Activated CD8-positive, alpha-beta memory T cell treated with anti-CD3 and anti-CD28 coated beads, Interleukin-2, amount 10 ng/mL, durations not matched to agents 7 days and 5 days (primary cell): ENCODE results near the gene SHOX. TPM values are rescaled to one million over a fixed set of nuclear protein-coding genes. Genes with fewer than 3 reads are reported as not detected.

ENCODE experiments used
- ATAC-seq: fragments of 150-1000 bp; cut with Tn5 transposase; one replicate; pipeline ENCODE4 v1.10.0; 2021; ENCODE audit warnings: moderate library complexity
- CTCF ChIA-PET: fragments of 350-600 bp; sonication (Branson Sonifier 250); formaldehyde crosslinking; loops from one replicate; lab custom pipeline; 2021; ENCODE audit warnings: antibody characterized with exemption; lab: Charles Lee
- DNase-seq: peaks from one replicate; pipeline ENCODE4 v3.0.0-alpha.2; 2020
- H3K27ac Mint-ChIP-seq: one replicate; pipeline ENCODE4 v1.8.0; 2021; ENCODE audit warnings: mild to moderate bottlenecking, mixed read lengths
- H3K27me3 Mint-ChIP-seq: one replicate; pipeline ENCODE4 v1.8.0; 2021; ENCODE audit warnings: mixed read lengths
- H3K36me3 Mint-ChIP-seq: one replicate; pipeline ENCODE4 v1.8.0; 2021; ENCODE audit warnings: mild to moderate bottlenecking, mixed read lengths
- H3K4me1 Mint-ChIP-seq: one replicate; pipeline ENCODE4 v1.8.0; 2021; ENCODE audit warnings: mixed read lengths
- H3K4me3 Mint-ChIP-seq: one replicate; pipeline ENCODE4 v1.8.0; 2021; ENCODE audit warnings: mild to moderate bottlenecking, moderate library complexity, mixed read lengths
- H3K9me3 Mint-ChIP-seq: one replicate; pipeline ENCODE4 v1.8.0; 2022; ENCODE audit warnings: low read depth, mixed read lengths
- total RNA-seq, 2 experiments: library from RNA; stranded (reverse); gene quantifications; one replicate each; pipeline ENCODE4 v1.2.3, GENCODE V29; 2021

SHOX gene
- total RNA-seq, 2 experiments from 2014 or later = not detected

DNA sequence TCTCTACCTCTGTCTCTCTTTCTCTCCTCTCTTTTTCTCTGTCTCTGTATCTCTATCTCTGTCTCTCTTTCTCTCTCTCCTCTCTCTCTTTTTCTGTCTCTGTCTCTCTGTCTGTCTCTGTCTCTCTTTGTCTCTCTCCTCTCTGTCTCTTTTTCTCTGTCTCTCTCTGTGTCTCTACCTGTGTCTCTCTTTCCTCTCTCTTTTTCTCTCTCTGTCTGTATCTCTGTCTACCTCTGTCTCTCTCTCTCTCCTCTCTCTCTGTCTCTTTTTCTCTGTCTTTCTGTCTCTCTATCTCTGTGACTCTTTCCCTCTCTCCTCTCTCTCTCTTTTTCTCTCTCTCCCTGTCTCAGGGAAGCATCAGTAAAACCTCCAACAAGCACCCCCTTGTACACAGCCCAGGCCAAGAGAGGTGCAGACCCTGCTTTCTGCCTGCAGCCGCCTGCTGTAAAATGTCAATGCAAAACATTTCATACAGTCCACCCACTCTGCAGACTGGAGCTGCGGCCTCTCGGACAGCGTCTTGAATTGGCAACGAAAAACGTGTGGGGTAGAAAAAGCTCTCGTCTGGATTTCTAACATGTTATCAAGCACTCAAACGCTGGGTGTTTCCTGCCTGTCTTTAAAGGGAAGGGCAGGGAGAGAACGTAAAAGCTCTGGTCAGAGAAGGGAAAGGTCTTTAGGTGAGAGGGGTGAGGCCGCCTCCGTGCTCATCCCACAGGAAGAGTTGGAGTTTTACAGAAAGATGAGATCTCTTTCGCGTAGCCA, 3.7 kb upstream of the SHOX start:
- no peak overlapping the region for H3K4me3 Mint-ChIP-seq
- peaks cover 2% of the 10 kb centered on the region for H3K4me1 Mint-ChIP-seq
- DNase-seq (no peak), ATAC-seq (no peak)
- H3K27ac Mint-ChIP-seq = no peak overlapping the region
- CTCF ChIA-PET = no interaction called here
- H3K36me3 Mint-ChIP-seq = peaks cover 4% of the 10 kb centered on the region
- peaks cover 66% of the 10 kb centered on the region for H3K27me3 Mint-ChIP-seq
- peaks cover 8% of the 10 kb centered on the region for H3K9me3 Mint-ChIP-seq

DNA sequence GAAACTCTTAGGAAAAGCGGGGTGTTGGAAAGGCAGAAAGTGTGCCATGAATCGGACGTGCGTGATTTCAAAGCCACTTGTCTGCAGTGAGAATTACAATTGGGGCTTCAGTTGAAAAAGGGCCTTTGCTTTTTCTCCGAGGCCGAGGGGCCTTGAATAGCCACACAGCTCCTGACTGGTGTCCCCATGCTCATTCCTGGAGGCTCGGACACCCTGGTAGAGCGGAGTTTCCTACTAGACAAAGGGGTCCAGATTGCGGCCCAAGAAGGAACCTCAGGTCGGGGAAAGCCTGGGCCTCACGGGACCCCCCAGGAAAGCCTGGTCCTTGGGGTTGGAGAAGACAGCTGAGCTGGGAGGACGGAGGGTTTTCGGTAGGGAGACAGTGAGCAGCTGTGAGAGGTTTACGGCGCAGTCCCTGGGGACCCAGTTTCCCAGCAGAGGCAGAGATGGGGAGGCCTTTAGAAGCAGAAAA, 3.0 kb upstream of the SHOX start:
- DNase-seq (no peak), ATAC-seq (no peak)
- H3K4me1 Mint-ChIP-seq = peaks cover 2% of the 10 kb centered on the region
- CTCF ChIA-PET = no interaction called here
- peaks cover 8% of the 10 kb centered on the region for H3K9me3 Mint-ChIP-seq
- peaks cover 65% of the 10 kb centered on the region for H3K27me3 Mint-ChIP-seq
- H3K4me3 Mint-ChIP-seq = no peak overlapping the region
- H3K27ac Mint-ChIP-seq = no peak overlapping the region
- H3K36me3 Mint-ChIP-seq = peaks cover 4% of the 10 kb centered on the region

DNA sequence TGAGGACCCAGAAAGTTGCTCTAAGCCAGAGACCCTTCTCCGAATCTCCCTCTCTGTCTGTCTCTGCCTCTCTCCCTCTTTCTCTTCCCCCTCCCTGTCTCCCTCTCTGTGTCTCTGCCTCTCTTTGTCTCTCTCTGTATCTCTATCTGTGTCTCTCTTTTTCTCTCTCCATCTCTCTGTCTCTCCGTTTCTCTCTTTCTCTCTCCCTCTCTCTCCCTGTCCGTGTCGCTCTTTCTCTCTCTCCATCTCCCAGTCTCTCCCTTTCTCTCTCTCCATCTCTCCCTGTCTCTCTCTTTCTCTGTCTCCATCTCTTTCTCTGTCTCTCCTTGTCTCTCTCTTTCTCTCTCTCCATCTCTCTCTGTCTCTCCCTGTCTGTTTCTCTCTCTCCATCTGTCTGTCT, 2.6 kb upstream of the SHOX start:
- Mint-ChIP-seq H3K4me3 (no peak overlapping the region), H3K27ac (peak overlapping the region; percentile 54), H3K27me3 (peaks cover 64% of the 10 kb centered on the region), H3K9me3 (peaks cover 8% of the 10 kb centered on the region), H3K36me3 (peaks cover 4% of the 10 kb centered on the region), H3K4me1 (peaks cover 2% of the 10 kb centered on the region)
- CTCF ChIA-PET = no interaction called here
- no peak for ATAC-seq
- no peak for DNase-seq

DNA sequence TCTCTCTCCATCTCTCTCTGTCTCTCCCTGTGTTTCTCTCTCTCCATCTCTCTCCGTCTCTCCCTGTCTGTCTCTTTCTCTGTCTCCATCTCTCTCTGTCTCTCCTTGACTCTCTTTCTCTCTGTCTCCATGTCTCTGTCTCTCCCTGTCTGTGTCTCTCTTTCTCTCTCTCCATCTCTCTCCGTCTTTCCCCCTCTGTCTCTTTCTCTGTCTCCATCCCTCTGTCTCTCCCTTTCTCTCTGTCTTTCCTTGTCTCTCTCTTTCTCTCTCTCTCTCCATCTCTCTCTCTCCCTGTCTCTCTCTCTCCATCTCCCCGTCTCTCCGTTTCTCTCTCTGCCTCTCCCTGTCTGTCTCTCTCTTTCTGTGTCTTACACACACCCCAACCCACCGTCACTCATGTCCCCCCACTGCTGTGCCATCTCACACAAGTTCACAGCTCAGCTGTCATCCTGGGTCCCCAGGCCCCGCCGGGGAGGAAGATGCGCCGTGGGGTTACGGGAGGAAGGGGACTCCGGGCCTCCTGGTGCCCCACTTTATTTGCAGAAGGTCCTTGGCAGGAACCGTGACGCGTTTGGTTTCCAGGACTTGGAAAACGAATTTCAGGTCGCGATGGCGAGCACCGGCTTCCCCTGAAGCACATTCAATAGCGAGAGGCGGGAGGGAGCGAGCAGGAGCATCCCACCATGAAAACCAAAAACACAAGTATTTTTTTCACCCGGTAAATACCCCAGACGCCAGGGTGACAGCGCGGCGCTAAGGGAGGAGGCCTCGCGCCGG, 1.2 kb upstream of the SHOX start:
- DNase-seq = no peak
- peaks cover 72% of the 10 kb centered on the region for H3K27me3 Mint-ChIP-seq
- H3K4me3 Mint-ChIP-seq = no peak overlapping the region
- peaks cover 4% of the 10 kb centered on the region for H3K36me3 Mint-ChIP-seq
- peaks cover 8% of the 10 kb centered on the region for H3K9me3 Mint-ChIP-seq
- H3K4me1 Mint-ChIP-seq = peaks cover 2% of the 10 kb centered on the region
- CTCF ChIA-PET = no interaction called here
- no peak for ATAC-seq
- H3K27ac Mint-ChIP-seq = peak overlapping the region; percentile 48

DNA sequence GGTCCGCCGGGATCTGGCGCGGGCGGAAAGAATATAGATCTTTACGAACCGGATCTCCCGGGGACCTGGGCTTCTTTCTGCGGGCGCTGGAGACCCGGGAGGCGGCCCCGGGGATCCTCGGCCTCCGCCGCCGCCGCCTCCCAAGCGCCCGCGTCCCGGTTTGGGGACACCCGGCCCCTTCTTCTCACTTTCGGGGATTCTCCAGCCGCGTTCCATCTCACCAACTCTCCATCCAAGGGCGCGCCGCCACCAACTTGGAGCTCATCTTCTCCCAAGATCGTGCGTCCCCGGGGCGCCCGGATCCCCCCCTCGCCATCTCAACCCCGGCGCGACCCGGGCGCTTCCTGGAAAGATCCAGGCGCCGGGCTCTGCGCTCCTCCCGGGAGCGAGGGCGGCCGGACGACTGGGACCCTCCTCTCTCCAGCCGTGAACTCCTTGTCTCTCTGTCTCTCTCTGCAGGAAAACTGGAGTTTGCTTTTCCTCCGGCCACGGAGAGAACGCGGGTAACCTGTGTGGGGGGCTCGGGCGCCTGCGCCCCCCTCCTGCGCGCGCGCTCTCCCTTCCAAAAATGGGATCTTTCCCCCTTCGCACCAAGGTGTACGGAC, 482 bp upstream of the SHOX start:
- H3K4me1 Mint-ChIP-seq = peaks cover under 1% of the 10 kb centered on the region
- DNase-seq = no peak
- no peak overlapping the region for H3K4me3 Mint-ChIP-seq
- peaks cover 8% of the 10 kb centered on the region for H3K9me3 Mint-ChIP-seq
- CTCF ChIA-PET = no interaction called here
- H3K27me3 Mint-ChIP-seq = peaks cover 69% of the 10 kb centered on the region
- H3K27ac Mint-ChIP-seq = no peak overlapping the region
- ATAC-seq = no peak
- H3K36me3 Mint-ChIP-seq = peaks cover 4% of the 10 kb centered on the region

DNA sequence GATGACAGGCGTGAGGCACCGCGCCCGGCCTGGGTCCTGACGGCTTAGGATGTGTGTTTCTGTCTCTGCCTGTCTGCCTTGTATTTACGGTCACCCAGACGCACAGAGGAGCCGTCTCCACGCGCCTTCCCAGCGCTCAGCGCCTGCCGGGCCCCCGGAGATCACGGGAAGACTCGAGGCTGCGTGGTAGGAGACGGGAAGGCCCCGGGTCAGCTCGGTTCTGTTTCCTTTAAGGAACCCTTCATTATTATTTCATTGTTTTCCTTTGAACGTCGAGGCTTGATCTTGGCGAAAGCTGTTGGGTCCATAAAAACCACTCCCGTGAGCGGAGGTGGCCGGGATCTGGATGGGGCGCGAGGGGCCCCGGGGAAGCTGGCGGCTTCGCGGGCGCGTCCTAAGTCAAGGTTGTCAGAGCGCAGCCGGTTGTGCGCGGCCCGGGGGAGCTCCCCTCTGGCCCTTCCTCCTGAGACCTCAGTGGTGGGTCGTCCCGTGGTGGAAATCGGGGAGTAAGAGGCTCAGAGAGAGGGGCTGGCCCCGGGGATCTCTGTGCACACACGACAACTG, 1.3 kb downstream of the SHOX start:
- ATAC-seq (no peak), DNase-seq (no peak)
- peaks cover 69% of the 10 kb centered on the region for H3K27me3 Mint-ChIP-seq
- H3K27ac Mint-ChIP-seq = no peak overlapping the region
- CTCF ChIA-PET = no interaction called here
- peaks cover 4% of the 10 kb centered on the region for H3K36me3 Mint-ChIP-seq
- H3K4me3 Mint-ChIP-seq = no peak overlapping the region
- no peaks in the 10 kb centered on the region for H3K4me1 Mint-ChIP-seq
- peaks cover under 1% of the 10 kb centered on the region for H3K9me3 Mint-ChIP-seq

DNA sequence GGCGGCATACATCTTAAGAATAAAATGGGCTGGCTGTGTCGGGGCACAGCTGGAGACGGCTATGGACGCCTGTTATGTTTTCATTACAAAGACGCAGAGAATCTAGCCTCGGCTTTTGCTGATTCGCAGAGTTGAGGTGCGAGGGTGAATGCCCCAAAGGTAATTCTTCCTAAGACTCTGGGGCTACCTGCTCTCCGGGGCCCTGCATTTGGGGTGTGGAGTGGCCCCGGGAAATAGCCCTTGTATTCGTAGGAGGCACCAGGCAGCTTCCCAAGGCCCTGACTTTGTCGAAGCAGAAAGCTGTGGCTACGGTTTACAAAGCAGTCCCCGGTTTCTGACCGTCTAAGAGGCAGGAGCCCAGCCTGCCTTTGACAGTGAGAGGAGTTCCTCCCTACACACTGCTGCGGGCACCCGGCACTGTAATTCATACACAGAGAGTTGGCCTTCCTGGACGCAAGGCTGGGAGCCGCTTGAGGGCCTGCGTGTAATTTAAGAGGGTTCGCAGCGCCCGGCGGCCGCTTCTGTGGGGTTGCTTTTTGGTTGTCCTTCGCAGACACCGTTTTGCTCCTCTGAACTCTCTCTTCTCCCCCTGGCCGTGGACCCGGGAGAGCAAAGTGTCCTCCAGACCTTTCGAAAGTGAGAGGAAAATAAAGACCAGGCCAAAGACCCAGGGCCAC, 1.9 kb downstream of the SHOX start:
- H3K9me3 Mint-ChIP-seq = no peaks in the 10 kb centered on the region
- no peak overlapping the region for H3K27ac Mint-ChIP-seq
- H3K4me1 Mint-ChIP-seq = no peaks in the 10 kb centered on the region
- ATAC-seq = no peak
- peaks cover 4% of the 10 kb centered on the region for H3K36me3 Mint-ChIP-seq
- CTCF ChIA-PET = no interaction called here
- H3K4me3 Mint-ChIP-seq = no peak overlapping the region
- no peak for DNase-seq
- H3K27me3 Mint-ChIP-seq = peaks cover 70% of the 10 kb centered on the region

DNA sequence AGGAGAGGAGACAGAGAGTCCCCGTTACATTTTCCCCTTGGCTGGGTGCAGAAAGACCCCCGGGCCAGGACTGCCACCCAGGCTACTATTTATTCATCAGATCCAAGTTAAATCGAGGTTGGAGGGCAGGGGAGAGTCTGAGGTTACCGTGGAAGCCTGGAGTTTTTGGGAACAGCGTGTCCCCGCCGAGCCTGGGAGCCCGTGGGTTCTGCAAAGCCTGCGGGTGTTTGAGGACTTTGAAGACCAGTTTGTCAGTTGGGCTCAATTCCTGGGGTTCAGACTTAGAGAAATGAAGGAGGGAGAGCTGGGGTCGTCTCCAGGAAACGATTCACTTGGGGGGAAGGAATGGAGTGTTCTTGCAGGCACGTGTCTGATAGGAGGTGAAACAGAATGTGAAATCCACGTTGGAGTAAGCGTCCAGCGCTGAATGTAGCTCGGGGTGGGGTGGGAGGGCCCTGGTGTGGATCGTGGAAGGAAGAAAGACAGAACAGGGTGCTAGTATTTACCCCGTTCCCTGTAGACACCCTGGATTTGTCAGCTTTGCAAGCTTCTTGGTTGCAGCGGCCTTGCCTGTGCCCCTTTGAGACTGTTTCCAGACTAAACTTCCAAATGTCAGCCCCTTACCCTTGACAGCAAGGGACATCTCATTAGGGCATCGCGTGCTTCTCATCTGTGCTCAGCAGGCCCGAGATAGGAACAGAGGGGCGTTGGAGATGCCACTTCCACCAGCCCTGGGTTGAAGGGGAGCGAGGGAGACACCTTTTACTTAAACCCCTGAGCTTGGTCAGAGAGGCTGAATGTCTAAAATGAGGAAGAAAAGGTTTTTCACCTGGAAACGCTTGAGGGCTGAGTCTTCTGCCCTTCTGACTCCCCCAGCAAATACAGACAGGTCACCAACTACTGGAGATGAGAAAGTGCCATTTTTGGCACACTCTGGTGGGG, 2.7 kb downstream of the SHOX start:
- no peaks in the 10 kb centered on the region for H3K9me3 Mint-ChIP-seq

DNA sequence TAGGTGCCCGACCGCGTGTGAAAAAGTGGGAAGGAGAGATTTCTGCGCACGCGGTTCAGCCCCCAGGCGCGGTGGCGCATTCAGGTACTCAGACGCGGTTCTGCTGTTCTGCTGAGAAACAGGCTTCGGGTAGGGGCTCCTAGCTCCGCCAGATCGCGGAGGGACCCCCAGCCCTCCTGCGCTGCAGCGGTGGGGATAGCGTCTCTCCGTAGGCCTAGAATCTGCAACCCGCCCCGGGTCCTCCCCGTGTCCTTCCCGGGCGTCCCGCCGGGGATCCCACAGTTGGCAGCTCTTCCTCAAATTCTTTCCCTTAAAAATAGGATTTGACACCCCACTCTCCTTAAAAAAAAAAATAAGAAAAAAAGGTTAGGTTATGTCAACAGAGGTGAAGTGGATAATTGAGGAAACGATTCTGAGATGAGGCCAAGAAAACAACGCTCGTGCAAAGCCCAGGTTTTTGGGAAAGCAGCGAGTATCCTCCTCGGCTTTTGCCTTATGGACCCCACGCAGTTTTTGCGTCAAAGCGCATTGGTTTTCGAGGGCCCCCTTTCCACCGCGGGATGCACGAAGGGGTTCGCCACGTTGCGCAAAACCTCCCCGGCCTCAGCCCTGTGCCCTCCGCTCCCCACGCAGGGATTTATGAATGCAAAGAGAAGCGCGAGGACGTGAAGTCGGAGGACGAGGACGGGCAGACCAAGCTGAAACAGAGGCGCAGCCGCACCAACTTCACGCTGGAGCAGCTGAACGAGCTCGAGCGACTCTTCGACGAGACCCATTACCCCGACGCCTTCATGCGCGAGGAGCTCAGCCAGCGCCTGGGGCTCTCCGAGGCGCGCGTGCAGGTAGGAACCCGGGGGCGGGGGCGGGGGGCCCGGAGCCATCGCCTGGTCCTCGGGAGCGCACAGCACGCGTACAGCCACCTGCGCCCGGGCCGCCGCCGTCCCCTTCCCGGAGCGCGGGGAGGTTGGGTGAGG, 3.7 kb downstream of the SHOX start:
- peaks cover 2% of the 10 kb centered on the region for H3K36me3 Mint-ChIP-seq
- CTCF ChIA-PET = no interaction called here
- no peak overlapping the region for H3K4me3 Mint-ChIP-seq
- H3K9me3 Mint-ChIP-seq = no peaks in the 10 kb centered on the region
- ATAC-seq = no peak
- H3K27me3 Mint-ChIP-seq = peaks cover 79% of the 10 kb centered on the region
- H3K27ac Mint-ChIP-seq = no peak overlapping the region
- H3K4me1 Mint-ChIP-seq = no peaks in the 10 kb centered on the region
- DNase-seq = no peak

More for the DNA sequence above, 2.7 kb downstream of the SHOX start:
- no peak for ATAC-seq
- Mint-ChIP-seq H3K4me3 (no peak overlapping the region), H3K27ac (no peak overlapping the region), H3K27me3 (peaks cover 73% of the 10 kb centered on the region), H3K4me1 (no peaks in the 10 kb centered on the region), H3K36me3 (peaks cover 4% of the 10 kb centered on the region)
- CTCF ChIA-PET = no interaction called here
- no peak for DNase-seq

DNA sequence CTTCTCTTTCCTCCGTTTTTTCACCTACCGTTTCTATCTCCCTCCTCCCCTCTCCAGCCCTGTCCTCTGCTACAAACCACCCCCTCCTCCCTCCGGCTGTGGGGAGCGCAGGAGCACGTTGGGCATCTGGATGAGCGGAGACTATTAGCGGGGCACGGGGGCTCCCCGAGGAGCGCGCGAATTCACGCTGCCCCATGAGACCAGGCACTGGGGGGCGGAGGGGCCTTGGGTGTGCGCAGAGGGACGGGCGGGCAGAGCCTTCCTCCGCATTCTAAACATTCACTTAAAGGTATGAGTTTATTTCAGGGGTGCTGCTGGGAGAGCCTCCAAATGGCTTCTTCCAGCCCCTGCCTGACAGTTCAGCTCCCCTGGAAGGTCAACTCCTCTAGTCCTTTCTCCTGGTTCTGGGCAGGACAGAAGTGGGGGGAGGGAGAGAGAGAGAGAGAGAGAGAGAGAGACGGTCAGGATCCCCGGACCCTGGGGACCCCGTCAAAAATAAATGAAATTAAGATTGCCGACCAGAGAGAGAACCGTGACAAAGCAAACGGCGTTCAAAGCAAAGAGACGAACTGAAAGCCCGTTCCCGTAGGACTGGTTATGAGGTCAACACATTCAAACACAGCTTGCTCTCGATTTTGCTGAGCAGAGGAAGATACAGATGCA, 5.0 kb downstream of the SHOX start:
- peaks cover 73% of the 10 kb centered on the region for H3K27me3 Mint-ChIP-seq
- peaks cover 2% of the 10 kb centered on the region for H3K36me3 Mint-ChIP-seq
- no peak for DNase-seq
- H3K27ac Mint-ChIP-seq = no peak overlapping the region
- no peaks in the 10 kb centered on the region for H3K4me1 Mint-ChIP-seq
- CTCF ChIA-PET = no interaction called here
- H3K9me3 Mint-ChIP-seq = no peaks in the 10 kb centered on the region
- no peak overlapping the region for H3K4me3 Mint-ChIP-seq
- ATAC-seq = no peak

DNA sequence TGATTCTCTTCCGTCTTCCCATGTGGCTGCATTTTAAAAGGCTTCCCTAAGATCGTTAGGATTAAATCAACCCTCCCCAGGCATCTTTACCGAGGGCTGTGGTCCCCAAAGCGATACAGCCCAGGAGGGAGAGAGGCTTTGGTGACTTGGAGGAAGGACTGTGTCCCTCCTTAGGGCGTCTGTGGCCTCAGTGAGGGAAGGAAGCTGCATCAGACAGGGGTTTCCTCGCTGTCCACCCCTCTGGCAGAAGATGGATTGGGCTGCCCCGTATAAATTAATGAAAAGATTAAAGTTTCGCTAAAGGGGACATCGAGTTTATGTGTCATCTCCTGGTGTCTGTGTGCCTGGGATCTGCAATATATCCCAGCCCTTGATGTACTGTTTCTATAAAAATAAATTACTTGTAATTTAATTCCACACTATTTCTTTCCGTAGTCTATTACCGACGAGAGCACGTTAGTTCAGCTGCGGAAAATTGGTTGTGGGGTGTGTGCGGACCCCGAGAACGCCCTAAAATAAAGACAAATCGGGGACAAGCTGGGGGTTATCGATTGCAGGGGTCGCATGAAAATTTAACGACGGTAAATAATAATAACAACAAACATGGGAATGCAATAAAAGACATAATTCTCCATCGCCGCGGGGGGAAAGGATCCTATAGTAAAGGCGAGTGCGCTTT, 6.5 kb downstream of the SHOX start:
- no peak for DNase-seq
- H3K27me3 Mint-ChIP-seq = peaks cover 65% of the 10 kb centered on the region
- no peak overlapping the region for H3K27ac Mint-ChIP-seq
- CTCF ChIA-PET = no interaction called here
- ATAC-seq = no peak
- no peaks in the 10 kb centered on the region for H3K36me3 Mint-ChIP-seq
- no peaks in the 10 kb centered on the region for H3K9me3 Mint-ChIP-seq
- H3K4me3 Mint-ChIP-seq = no peak overlapping the region
- no peaks in the 10 kb centered on the region for H3K4me1 Mint-ChIP-seq
